GM12865 (cell line): ENCODE data around the gene NEU4.
"Not testable (repeated sequence)": the region's sequence is repeated elsewhere in the genome, so short reads cannot be mapped to it uniquely, and the experiment has no call there.

Source experiments
- DNase-seq: peaks from one replicate; pipeline ENCODE4 v3.0.0; 2010; ENCODE audit warnings: low read depth
- H3K4me3 ChIP-seq: 2 replicates; pipeline ENCODE4 v1.5.1; 2011; ENCODE audit warnings: mild to moderate bottlenecking, low read depth, low read length, control low read depth
- CTCF ChIP-seq: IDR thresholded peaks from 2 replicates; pipeline ENCODE4 v1.5.1; 2011; ENCODE audit warnings: low read length, control low read depth, low read depth, inconsistent platforms; ENCODE audit not compliant: insufficient read depth; ENCODE audit errors: missing control alignments

NEU4 gene

DNA sequence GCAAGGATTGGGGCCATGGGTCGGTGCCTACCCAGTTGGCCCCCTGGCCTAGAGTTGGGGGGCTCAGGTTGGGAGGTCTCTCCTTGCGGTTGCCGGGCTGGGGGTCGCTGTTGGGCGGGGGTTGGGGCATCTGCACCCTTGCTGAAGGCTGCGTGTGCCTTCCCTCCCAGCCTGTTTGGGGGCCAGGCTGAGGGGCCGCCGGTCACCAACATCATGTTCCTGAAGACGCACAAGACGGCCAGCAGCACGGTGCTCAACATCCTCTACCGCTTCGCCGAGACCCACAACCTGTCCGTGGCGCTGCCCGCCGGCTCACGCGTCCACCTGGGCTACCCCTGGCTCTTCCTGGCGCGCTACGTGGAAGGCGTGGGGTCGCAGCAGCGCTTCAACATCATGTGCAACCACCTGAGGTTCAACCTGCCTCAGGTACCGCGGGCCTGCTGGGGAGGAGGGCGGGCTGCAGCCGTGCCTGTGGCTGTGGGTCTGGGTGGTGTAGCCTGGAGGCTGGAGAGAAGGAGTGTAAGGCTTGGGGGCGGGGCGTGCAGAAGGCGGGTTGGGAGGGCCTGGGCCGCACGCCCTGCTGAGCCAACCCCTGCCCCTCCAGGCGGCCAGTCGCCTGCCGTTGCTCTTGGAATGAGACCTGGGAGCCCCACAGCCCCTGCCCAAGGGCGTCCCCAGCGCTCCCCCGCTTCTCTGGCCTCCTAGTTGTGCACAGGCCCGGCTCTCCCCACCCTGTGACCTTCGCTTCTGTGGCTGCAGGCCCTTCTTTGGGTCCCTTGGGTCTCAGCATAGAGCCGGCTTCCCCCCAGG, 7.2 kb upstream of the NEU4 start:
- DNase-seq, result no peak
- no peak for TF ChIP-seq CTCF
- no peak overlapping the region for H3K4me3 ChIP-seq

- no peak for DNase-seq
- no peak for TF ChIP-seq CTCF
- H3K4me3 ChIP-seq, result no peak overlapping the region
Measured at GRCh38 chr2:241802421-241803318, 6.3 kb upstream of the NEU4 start.

DNA sequence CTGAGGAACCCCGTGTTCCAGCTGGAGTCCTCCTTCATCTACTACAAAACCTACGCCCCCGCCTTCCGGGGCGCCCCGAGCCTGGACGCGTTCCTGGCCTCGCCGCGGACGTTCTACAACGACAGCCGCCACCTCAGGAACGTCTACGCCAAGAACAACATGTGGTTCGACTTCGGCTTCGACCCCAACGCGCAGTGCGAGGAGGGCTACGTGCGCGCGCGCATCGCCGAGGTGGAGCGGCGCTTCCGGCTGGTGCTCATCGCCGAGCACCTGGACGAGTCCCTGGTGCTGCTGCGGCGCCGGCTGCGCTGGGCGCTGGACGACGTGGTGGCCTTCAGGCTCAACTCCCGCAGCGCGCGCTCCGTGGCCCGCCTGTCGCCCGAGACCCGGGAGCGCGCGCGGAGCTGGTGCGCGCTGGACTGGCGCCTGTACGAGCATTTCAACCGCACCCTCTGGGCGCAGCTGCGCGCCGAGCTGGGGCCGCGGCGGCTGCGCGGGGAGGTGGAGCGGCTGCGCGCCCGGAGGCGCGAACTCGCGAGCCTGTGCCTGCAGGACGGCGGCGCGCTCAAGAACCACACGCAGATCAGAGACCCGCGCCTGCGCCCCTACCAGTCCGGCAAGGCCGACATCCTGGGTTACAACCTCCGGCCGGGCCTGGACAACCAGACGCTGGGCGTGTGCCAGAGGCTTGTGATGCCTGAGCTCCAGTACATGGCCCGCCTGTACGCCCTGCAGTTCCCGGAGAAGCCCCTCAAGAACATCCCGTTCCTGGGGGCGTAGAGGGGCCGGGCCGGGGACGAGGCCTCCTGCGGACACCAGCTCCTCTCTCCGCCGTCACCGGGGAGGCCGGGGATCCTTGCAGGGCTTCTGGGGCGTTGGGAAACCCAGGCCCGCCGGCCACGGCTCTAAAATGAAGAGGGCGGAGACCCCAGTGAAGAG, 5.3 kb upstream of the NEU4 start:
- peak; percentile 69 for DNase-seq
- no peak for TF ChIP-seq CTCF
- H3K4me3 ChIP-seq, result peak overlapping the region; percentile 63

GRCh38 chr2:241804326-241805229, 4.4 kb upstream of the NEU4 start:
- DNase-seq, result peak; percentile 44
- H3K4me3 ChIP-seq, result peak overlapping the region; percentile 63

DNA sequence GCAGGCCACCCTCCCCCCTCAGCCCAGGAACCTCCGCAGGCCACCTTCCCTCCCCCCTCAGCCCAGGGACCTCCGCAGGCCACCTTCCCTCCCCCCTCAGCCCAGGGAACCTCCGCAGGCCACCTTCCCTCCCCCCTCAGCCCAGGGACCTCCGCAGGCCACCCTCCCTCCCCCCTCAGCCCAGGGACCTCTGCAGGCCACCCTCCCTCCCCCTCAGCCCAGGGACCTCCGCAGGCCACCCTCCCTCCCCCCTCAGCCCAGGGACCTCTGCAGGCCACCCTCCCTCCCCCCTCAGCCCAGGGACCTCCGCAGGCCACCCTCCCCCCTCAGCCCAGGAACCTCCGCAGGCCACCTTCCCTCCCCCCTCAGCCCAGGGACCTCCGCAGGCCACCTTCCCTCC, 2.8 kb upstream of the NEU4 start:
- DNase-seq, H3K4me3 ChIP-seq: not testable (repeated sequence)

More at GRCh38 chr2:241804326-241805229, 4.4 kb upstream of the NEU4 start:
- TF ChIP-seq CTCF, result peak; percentile 31

DNA sequence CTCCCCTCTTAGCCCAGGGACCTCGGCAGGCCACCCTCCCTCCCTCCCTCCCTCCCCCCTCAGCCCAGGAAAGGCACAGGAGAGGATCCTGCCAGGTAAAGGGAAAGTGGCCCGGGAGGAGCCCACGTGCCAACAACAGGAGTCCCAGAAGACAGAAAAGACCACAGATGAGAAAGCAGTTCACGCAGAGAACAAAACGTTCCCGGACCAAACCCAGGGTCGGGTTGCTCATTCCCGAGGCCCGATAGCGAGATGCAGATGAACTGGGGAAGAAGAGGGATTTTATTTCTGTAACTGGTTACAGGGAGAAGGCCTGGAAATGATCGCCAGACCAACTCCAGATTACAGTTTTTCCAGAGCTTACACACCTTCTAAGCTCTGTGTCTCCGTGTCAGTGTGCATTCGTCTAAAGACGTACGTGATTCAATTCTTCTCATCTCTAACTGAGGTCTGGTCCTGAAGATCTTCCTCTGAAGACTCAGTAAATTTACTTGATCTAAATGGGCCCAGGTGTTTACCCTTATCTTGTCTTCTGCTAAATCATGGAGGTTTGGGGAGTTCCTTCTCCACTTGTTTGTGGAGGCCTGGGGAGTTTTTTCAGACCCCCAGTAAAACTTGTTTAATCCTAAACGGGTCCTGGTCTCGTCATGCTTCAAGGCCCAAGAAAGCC, 807 bp upstream of the NEU4 start:
- no peak overlapping the region for H3K4me3 ChIP-seq
- no peak for DNase-seq
- TF ChIP-seq CTCF, result no peak
